Measurements from ENCODE around the gene FHDC1.

The FHDC1 gene

DNA sequence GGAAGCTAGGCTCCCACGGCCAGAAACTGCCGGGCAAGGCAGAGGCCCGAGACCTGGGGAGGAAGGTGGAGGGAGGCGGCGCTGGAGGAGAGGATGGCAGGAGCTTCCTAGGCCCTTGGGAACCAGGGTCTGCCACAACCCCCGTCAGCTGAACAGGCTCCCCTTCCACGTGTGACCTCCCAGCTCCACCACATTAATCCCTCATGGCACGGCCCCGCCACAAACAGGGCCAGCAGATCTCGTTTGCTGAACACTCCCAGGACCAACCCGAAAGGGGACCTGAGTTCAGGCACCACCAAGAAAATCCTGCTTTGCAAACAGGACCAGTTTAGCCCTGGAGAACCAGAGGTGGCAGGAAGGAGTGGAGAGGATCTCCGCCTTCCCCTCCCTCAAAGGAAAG is 62.7 kb downstream of the FHDC1 start:
- Histone ChIP-seq H3K36me3 (ENCODE audit: control insufficient read depth, insufficient read depth, low read length, severe bottlenecking) (no peaks in the 10 kb centered on the region), H3K4me3 (ENCODE audit: low read length) (no peak overlapping the region), H3K9ac (ENCODE audit: low read length) (no peak overlapping the region), H3K4me1 (ENCODE audit: control insufficient read depth, insufficient read depth, low read length) (no peaks in the 10 kb centered on the region), H3K9me3 (ENCODE audit: control insufficient read depth, low read length) (no peaks in the 10 kb centered on the region), H3K27me3 (replicated peaks; ENCODE audit: control insufficient read depth, insufficient read depth, low read length) (peaks cover 76% of the 10 kb centered on the region)
- no peak for DNase-seq (ENCODE audit: low read depth)

GRCh38 chr4:152999346-153000075 is 63.4 kb downstream of the FHDC1 start:
- H3K9me3 ChIP-seq (ENCODE audit: control insufficient read depth, low read length) = no peaks in the 10 kb centered on the region
- no peaks in the 10 kb centered on the region for H3K4me1 ChIP-seq (ENCODE audit: control insufficient read depth, insufficient read depth, low read length)
- no peak overlapping the region for H3K4me3 ChIP-seq (ENCODE audit: low read length)
- H3K36me3 ChIP-seq (ENCODE audit: control insufficient read depth, insufficient read depth, low read length, severe bottlenecking) = no peaks in the 10 kb centered on the region
- H3K27me3 ChIP-seq (replicated peaks; ENCODE audit: control insufficient read depth, insufficient read depth, low read length) = peaks cover 82% of the 10 kb centered on the region
- DNase-seq (ENCODE audit: low read depth) = no peak
- no peak overlapping the region for H3K9ac ChIP-seq (ENCODE audit: low read length)

DNA sequence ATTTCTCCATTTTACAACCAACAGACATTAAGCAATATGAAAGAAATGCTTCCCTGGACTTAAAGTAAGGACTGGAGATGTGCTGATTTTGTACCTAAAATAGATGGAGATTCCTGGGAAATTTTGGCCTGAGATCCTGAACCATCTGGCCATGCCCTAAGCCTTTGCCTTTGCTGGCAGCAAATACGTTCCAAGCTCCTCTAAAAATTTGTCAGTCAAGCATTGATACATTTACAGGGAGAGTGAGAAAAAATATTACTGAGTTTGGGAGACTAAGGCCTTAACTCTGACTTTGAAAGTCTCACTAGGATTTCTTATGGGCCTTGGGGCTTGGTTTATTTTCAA is 63.9 kb downstream of the FHDC1 start:
- DNase-seq (ENCODE audit: low read depth) = no peak
- Histone ChIP-seq H3K9me3 (ENCODE audit: control insufficient read depth, low read length) (no peaks in the 10 kb centered on the region), H3K4me1 (ENCODE audit: control insufficient read depth, insufficient read depth, low read length) (no peaks in the 10 kb centered on the region), H3K36me3 (ENCODE audit: control insufficient read depth, insufficient read depth, low read length, severe bottlenecking) (no peaks in the 10 kb centered on the region), H3K9ac (ENCODE audit: low read length) (no peak overlapping the region), H3K27me3 (replicated peaks; ENCODE audit: control insufficient read depth, insufficient read depth, low read length) (peaks cover 82% of the 10 kb centered on the region), H3K4me3 (ENCODE audit: low read length) (no peak overlapping the region)

DNA sequence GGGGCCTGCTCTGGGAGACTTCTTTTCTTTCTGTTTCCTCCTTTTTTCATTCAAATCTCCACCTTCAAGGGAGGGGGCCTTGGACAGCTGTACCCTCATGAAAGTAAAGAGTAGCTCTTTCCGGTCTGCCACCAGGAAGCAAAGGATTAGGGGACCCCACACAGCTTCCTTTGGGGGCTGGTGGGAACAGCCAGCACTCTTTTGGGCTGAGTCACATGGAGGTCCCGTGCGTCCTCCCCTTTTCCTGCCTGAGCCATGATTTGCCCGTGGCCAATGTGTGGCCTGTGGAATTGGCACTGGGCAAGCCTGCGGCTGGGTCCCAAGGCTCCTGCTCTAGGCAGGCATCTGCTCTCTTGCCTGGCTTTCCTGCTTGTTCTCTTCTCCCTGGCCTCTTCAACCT is 65.5 kb downstream of the FHDC1 start:
- no peaks in the 10 kb centered on the region for H3K9me3 ChIP-seq (ENCODE audit: control insufficient read depth, low read length)
- H3K36me3 ChIP-seq (ENCODE audit: control insufficient read depth, insufficient read depth, low read length, severe bottlenecking) = no peaks in the 10 kb centered on the region
- H3K27me3 ChIP-seq (replicated peaks; ENCODE audit: control insufficient read depth, insufficient read depth, low read length) = peaks cover 76% of the 10 kb centered on the region
- no peaks in the 10 kb centered on the region for H3K4me1 ChIP-seq (ENCODE audit: control insufficient read depth, insufficient read depth, low read length)
- no peak overlapping the region for H3K4me3 ChIP-seq (ENCODE audit: low read length)
- H3K9ac ChIP-seq (ENCODE audit: low read length) = no peak overlapping the region
- DNase-seq (ENCODE audit: low read depth) = no peak

DNA sequence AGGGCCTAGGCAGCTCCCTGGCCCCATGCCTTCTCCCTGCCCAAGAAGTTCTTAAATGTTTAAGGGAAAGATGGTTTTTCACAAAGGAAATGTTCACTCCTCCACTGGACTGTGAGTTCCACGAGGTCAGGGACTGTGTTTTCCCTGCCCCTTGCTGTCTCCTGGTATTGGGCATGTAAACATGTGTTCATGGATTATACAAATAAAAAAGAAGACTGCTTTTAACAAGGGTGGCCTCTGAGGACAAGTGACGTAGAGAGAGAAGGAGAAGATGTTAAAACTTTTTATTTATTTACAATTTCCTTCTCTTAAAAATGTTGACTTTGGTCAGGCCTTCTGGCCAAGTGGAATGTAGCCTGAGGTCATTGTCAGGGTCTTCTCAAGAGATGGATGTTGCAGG is 66.0 kb downstream of the FHDC1 start:
- Histone ChIP-seq H3K36me3 (ENCODE audit: control insufficient read depth, insufficient read depth, low read length, severe bottlenecking) (no peaks in the 10 kb centered on the region), H3K9me3 (ENCODE audit: control insufficient read depth, low read length) (no peaks in the 10 kb centered on the region), H3K27me3 (replicated peaks; ENCODE audit: control insufficient read depth, insufficient read depth, low read length) (peaks cover 72% of the 10 kb centered on the region), H3K4me3 (ENCODE audit: low read length) (no peak overlapping the region), H3K4me1 (ENCODE audit: control insufficient read depth, insufficient read depth, low read length) (no peaks in the 10 kb centered on the region), H3K9ac (ENCODE audit: low read length) (no peak overlapping the region)
- DNase-seq (ENCODE audit: low read depth) = no peak

- DNase-seq (ENCODE audit: low read depth) = no peak
- H3K27me3 ChIP-seq (replicated peaks; ENCODE audit: control insufficient read depth, insufficient read depth, low read length) = peaks cover 55% of the 10 kb centered on the region
- no peak overlapping the region for H3K9ac ChIP-seq (ENCODE audit: low read length)
- no peaks in the 10 kb centered on the region for H3K9me3 ChIP-seq (ENCODE audit: control insufficient read depth, low read length)
- H3K4me3 ChIP-seq (ENCODE audit: low read length) = no peak overlapping the region
- H3K4me1 ChIP-seq (ENCODE audit: control insufficient read depth, insufficient read depth, low read length) = no peaks in the 10 kb centered on the region
- H3K36me3 ChIP-seq (ENCODE audit: control insufficient read depth, insufficient read depth, low read length, severe bottlenecking) = no peaks in the 10 kb centered on the region
Observed at GRCh38 chr4:153004081-153004850, 68.1 kb downstream of the FHDC1 start.

DNA sequence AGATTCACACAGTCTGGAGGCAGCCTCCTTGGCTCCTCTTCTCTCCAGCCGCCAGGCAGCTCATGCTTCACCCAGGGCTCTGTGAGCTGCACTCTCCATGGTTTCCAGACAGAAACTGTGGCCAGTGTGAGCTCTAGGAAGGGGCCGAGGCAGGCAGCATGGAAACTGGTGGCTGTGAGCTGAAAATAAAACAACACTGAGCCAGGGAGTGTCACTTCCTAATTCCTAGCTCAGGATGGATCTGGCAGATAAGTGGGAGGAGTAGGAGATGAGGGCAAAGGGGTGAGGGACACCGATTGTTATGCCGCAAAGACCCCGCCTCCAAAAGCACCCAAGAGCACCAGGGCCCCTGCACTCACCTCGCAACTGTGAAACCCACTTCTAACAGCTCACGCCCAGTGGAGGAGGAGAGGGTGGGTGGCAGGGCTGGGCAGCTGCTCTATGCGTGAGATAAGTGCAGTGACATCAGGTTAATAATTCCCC is 69.8 kb downstream of the FHDC1 start:
- H3K36me3 ChIP-seq (ENCODE audit: control insufficient read depth, insufficient read depth, low read length, severe bottlenecking) = no peaks in the 10 kb centered on the region
- H3K27me3 ChIP-seq (replicated peaks; ENCODE audit: control insufficient read depth, insufficient read depth, low read length) = peaks cover 42% of the 10 kb centered on the region
- no peaks in the 10 kb centered on the region for H3K9me3 ChIP-seq (ENCODE audit: control insufficient read depth, low read length)
- no peak overlapping the region for H3K4me3 ChIP-seq (ENCODE audit: low read length)
- no peak for DNase-seq (ENCODE audit: low read depth)
- no peaks in the 10 kb centered on the region for H3K4me1 ChIP-seq (ENCODE audit: control insufficient read depth, insufficient read depth, low read length)
- no peak overlapping the region for H3K9ac ChIP-seq (ENCODE audit: low read length)

GRCh38 chr4:153008578-153009199 is 72.6 kb downstream of the FHDC1 start:
- no peak overlapping the region for H3K9ac ChIP-seq (ENCODE audit: low read length)
- peaks cover 22% of the 10 kb centered on the region for H3K27me3 ChIP-seq (replicated peaks; ENCODE audit: control insufficient read depth, insufficient read depth, low read length)
- no peaks in the 10 kb centered on the region for H3K4me1 ChIP-seq (ENCODE audit: control insufficient read depth, insufficient read depth, low read length)
- no peak overlapping the region for H3K4me3 ChIP-seq (ENCODE audit: low read length)
- H3K36me3 ChIP-seq (ENCODE audit: control insufficient read depth, insufficient read depth, low read length, severe bottlenecking) = no peaks in the 10 kb centered on the region
- DNase-seq (ENCODE audit: low read depth) = no peak
- no peaks in the 10 kb centered on the region for H3K9me3 ChIP-seq (ENCODE audit: control insufficient read depth, low read length)

- no peaks in the 10 kb centered on the region for H3K9me3 ChIP-seq (ENCODE audit: control insufficient read depth, low read length)
- H3K4me3 ChIP-seq (ENCODE audit: low read length) = no peak overlapping the region
- no peak for DNase-seq (ENCODE audit: low read depth)
- no peak overlapping the region for H3K9ac ChIP-seq (ENCODE audit: low read length)
- no peaks in the 10 kb centered on the region for H3K4me1 ChIP-seq (ENCODE audit: control insufficient read depth, insufficient read depth, low read length)
- H3K36me3 ChIP-seq (ENCODE audit: control insufficient read depth, insufficient read depth, low read length, severe bottlenecking) = no peaks in the 10 kb centered on the region
- peaks cover 7% of the 10 kb centered on the region for H3K27me3 ChIP-seq (replicated peaks; ENCODE audit: control insufficient read depth, insufficient read depth, low read length)
Observed at GRCh38 chr4:153010146-153010545, 74.0 kb downstream of the FHDC1 start.

DNA sequence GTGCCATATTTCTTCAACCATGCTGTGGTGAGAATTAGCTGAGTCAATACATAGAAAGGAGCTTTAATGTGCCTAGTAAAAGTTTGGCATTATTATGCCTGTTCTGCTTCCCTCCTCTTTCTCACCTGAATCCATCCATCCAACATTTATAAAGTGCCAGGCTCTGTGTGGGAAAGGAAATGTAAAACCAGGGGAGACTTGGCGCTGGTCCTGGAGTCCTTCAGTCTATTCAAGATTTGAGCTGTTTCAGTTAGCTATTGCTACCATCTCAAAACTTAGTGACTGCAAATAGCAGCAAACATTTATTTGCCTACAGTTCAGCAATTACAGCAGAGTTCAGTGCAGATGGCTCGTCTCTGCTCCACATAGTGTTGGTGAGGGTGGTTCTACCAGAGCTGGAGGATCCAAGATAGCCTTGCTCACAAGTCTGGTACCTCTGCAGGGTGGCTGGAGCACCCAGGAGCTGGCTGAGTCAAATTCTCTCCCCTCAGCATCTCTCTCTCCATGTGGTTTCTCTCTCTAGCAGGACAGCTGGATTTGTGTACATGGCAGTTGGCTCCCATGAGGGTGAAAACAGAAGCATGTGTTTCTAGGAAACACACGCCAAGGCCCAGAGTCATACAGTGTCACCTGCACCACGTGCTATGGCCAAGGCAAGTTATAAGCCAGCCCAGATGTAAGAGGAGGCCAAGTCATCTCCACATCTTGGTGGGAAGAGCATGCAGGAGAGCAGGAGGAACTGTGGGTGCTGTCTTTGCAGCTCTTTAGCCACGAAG is 77.3 kb downstream of the FHDC1 start:
- H3K4me3 ChIP-seq (ENCODE audit: low read length) = no peak overlapping the region
- no peak for DNase-seq (ENCODE audit: low read depth)
- peaks cover 9% of the 10 kb centered on the region for H3K27me3 ChIP-seq (replicated peaks; ENCODE audit: control insufficient read depth, insufficient read depth, low read length)
- no peaks in the 10 kb centered on the region for H3K4me1 ChIP-seq (ENCODE audit: control insufficient read depth, insufficient read depth, low read length)
- no peak overlapping the region for H3K9ac ChIP-seq (ENCODE audit: low read length)
- no peaks in the 10 kb centered on the region for H3K36me3 ChIP-seq (ENCODE audit: control insufficient read depth, insufficient read depth, low read length, severe bottlenecking)
- H3K9me3 ChIP-seq (ENCODE audit: control insufficient read depth, low read length) = no peaks in the 10 kb centered on the region

- no peak overlapping the region for H3K9ac ChIP-seq (ENCODE audit: low read length)
- no peaks in the 10 kb centered on the region for H3K36me3 ChIP-seq (ENCODE audit: control insufficient read depth, insufficient read depth, low read length, severe bottlenecking)
- DNase-seq (ENCODE audit: low read depth) = peak; percentile 20
- H3K9me3 ChIP-seq (ENCODE audit: control insufficient read depth, low read length) = no peaks in the 10 kb centered on the region
- no peak overlapping the region for H3K4me3 ChIP-seq (ENCODE audit: low read length)
- peaks cover 20% of the 10 kb centered on the region for H3K27me3 ChIP-seq (replicated peaks; ENCODE audit: control insufficient read depth, insufficient read depth, low read length)
- no peaks in the 10 kb centered on the region for H3K4me1 ChIP-seq (ENCODE audit: control insufficient read depth, insufficient read depth, low read length)
Observed at GRCh38 chr4:153014460-153014859, 78.3 kb downstream of the FHDC1 start.

Measured in adipocyte (in vitro differentiated cells).